ENCODE data around the gene FTCD. TPM values are rescaled to one million over a fixed set of nuclear protein-coding genes. Genes with fewer than 3 reads are reported as not detected.

Gene FTCD
- total RNA-seq, 6 experiments from 2014 or later: 141 to 668 (median 417) TPM

- no peak for TF ChIP-seq POLR2A (IDR thresholded peaks at IDR 0.05)
- H3K4me1 ChIP-seq: no peaks in the 10 kb centered on the region
- intact Hi-C loops (cut with DNase I): no loop called here
- 38% methylated on average over 4 of the region's 24 CpGs for WGBS (ENCODE audit: insufficient coverage, low coverage, low lambda C conversion rate, missing lambda C conversion rate)
- ATAC-seq (peak in 2 of 4 donors; percentile 1 to 6), DNase-seq (peak; percentile 19 to 63 (median 47))
- H3K27ac ChIP-seq: no peak overlapping the region
- no peaks in the 10 kb centered on the region for H3K9me3 ChIP-seq
- H3K27me3 ChIP-seq: no peaks in the 10 kb centered on the region
- no peaks in the 10 kb centered on the region for H3K36me3 ChIP-seq
- no peak overlapping the region for H3K4me3 ChIP-seq
Measured at GRCh38 chr21:46116776-46117585, 38.4 kb downstream of the FTCD start.

- H3K4me1 ChIP-seq: no peaks in the 10 kb centered on the region
- 33% methylated on average over 1 of the region's 20 CpGs for WGBS (ENCODE audit: insufficient coverage, low coverage, low lambda C conversion rate, missing lambda C conversion rate)
- no peak for TF ChIP-seq POLR2A (IDR thresholded peaks at IDR 0.05)
- TF ChIP-seq CTCF (IDR thresholded peaks at IDR 0.05): no peak
Measured at GRCh38 chr21:46116189-46116775, 39.1 kb downstream of the FTCD start.

GRCh38 chr21:46115441-46116188, 39.8 kb downstream of the FTCD start:
- peak; percentile 10 to 55 (median 45) for DNase-seq
- intact Hi-C loops (cut with DNase I): no loop called here
- Histone ChIP-seq H3K27ac (no peak overlapping the region), H3K9me3 (no peaks in the 10 kb centered on the region), H3K27me3 (no peaks in the 10 kb centered on the region), H3K4me3 (no peak overlapping the region), H3K36me3 (no peaks in the 10 kb centered on the region), H3K4me1 (no peaks in the 10 kb centered on the region)
- no peak for TF ChIP-seq POLR2A (IDR thresholded peaks at IDR 0.05)
- no peak for TF ChIP-seq CTCF (IDR thresholded peaks at IDR 0.05)
- WGBS (ENCODE audit: insufficient coverage, low coverage, low lambda C conversion rate, missing lambda C conversion rate): 90% methylated on average over 8 of the region's 17 CpGs
- ATAC-seq: no peak

More at GRCh38 chr21:46116189-46116775, 39.1 kb downstream of the FTCD start:
- ATAC-seq: no peak
- Histone ChIP-seq H3K36me3 (no peaks in the 10 kb centered on the region), H3K4me3 (no peak overlapping the region), H3K27ac (no peak overlapping the region), H3K27me3 (no peaks in the 10 kb centered on the region), H3K9me3 (no peaks in the 10 kb centered on the region)
- intact Hi-C loops (cut with DNase I): no loop called here
- peak in 2 of 3 donors; percentile 45 to 52 for DNase-seq

- H3K27ac ChIP-seq: no peak overlapping the region
- 75% methylated on average over 2 of the region's 4 CpGs for WGBS (ENCODE audit: insufficient coverage, low coverage, low lambda C conversion rate, missing lambda C conversion rate)
- H3K4me1 ChIP-seq: no peaks in the 10 kb centered on the region
- no peaks in the 10 kb centered on the region for H3K27me3 ChIP-seq
- no peak for TF ChIP-seq POLR2A (IDR thresholded peaks at IDR 0.05)
- no peak for TF ChIP-seq CTCF (IDR thresholded peaks at IDR 0.05)
- no peak overlapping the region for H3K4me3 ChIP-seq
- H3K36me3 ChIP-seq: no peaks in the 10 kb centered on the region
- no peaks in the 10 kb centered on the region for H3K9me3 ChIP-seq
- intact Hi-C loops (cut with DNase I): no loop called here
- no peak for ATAC-seq
- peak in 2 of 3 donors; percentile 48 to 58 for DNase-seq
Measured at GRCh38 chr21:46114963-46115362, 40.4 kb downstream of the FTCD start.

All from right lobe of liver (tissue), 6 donors.